Measurements from ENCODE around the gene ACTBL2. TPM values are rescaled to one million over a fixed set of nuclear protein-coding genes. Genes with fewer than 3 reads are reported as not detected.
"Not testable (repeated sequence)": the region's sequence is repeated elsewhere in the genome, so short reads cannot be mapped to it uniquely, and the experiment has no call there.

The ACTBL2 gene
- total and polyA plus RNA-seq, 2 experiments from 2014 or later, result 0.11 to 0.34 TPM

DNA sequence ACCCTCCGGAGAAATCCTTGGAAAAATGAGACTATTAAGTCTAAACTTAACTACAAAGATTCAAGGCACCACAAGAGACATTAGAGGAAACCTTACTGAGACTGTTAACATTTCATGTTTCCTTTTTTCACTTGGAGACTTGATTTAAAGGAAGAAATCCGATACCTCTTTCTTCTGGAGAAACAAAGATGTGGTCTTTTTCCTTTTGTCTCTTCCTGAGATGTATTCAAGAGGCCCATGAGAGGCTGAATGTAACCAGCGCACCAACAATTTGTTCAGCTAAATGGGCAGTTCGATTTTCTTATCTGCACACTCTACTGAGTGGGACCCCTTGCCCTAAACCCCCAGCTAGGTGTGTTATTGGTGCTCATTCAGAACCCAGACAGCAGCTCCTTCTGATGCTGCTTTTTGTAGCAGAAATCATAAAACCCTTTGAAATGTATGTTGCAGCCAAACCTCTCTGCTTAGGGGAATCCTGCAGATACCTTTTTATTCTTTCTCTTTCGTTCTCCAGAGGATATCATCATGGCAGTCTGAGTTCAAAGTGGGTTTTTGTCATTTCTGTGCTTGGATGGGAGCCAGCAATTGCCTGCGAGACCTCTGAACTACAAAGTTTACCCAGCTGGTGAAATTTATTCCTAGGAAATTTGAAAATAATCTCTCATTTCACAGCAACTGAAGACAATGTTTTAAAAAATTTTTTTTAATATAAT lies 41.9 kb upstream of the ACTBL2 start:
- Histone ChIP-seq H3K9me3 (ENCODE audit: low read depth) (no peaks in the 10 kb centered on the region), H3K4me1 (ENCODE audit: insufficient read depth) (no peaks in the 10 kb centered on the region), H3K9ac (no peak overlapping the region), H3F3A (ENCODE audit: insufficient read depth) (no peaks in the 10 kb centered on the region), H3K4me3 (no peak overlapping the region), H3K79me2 (ENCODE audit: insufficient read depth) (no peaks in the 10 kb centered on the region), H2AFZ (no peak overlapping the region), H3K9me2 (ENCODE audit: insufficient read depth) (no peaks in the 10 kb centered on the region), H3K36me3 (ENCODE audit: low read depth) (no peaks in the 10 kb centered on the region), H3K27ac (no peak overlapping the region), H3K4me2 (ENCODE audit: unreplicated experiment) (no peak overlapping the region), H4K20me1 (ENCODE audit: insufficient read depth) (no peaks in the 10 kb centered on the region), H3K27me3 (replicated peaks; ENCODE audit: insufficient read depth) (no peaks in the 10 kb centered on the region)
- in situ Hi-C loops (cut with MboI), result no loop called here
- DNase-seq, result no peak
- WGBS, 2 experiments (ENCODE audit: low coverage in 1 of 2, low lambda C conversion rate in 2 of 2, missing lambda C conversion rate in 2 of 2), result 71 to 75% methylated on average over 6 of the region's 6 CpGs
- TF ChIP-seq EZH2phosphoT487 (IDR thresholded peaks at IDR 0.05; ENCODE audit: insufficient read depth, low read depth) (no peak), EZH2 (IDR thresholded peaks at IDR 0.05; ENCODE audit: insufficient read depth, poor library complexity, severe bottlenecking) (no peak)

DNA sequence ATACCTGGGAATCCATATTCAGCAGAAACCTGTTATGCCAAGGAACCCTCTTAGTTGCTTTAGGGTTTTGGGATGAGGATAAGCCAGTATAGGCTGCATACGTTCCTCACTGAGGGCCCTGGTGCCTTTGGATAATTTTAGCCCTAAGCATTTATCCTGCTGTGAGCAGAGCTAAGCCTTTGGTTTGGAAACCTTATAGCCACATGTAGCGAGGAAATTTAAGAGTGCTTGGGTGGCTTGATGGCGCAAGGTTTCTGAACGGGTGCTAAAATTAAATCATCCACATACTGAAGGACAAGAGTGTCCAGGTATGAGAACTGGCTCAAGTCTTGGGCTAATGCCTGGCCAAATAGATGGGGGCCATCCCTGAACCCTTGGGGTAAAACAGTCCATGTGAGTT lies 39.9 kb upstream of the ACTBL2 start:
- H3K4me3 ChIP-seq; H3K4me2 ChIP-seq (ENCODE audit: unreplicated experiment); H3K9me2 ChIP-seq (ENCODE audit: insufficient read depth); H3K9me3 ChIP-seq (ENCODE audit: low read depth); H3F3A ChIP-seq (ENCODE audit: insufficient read depth); H4K20me1 ChIP-seq (ENCODE audit: insufficient read depth); H3K27me3 ChIP-seq (replicated peaks; ENCODE audit: insufficient read depth); H3K36me3 ChIP-seq (ENCODE audit: low read depth); DNase-seq; H3K9ac ChIP-seq; H2AFZ ChIP-seq; in situ Hi-C loops (cut with MboI); H3K79me2 ChIP-seq (ENCODE audit: insufficient read depth); H3K27ac ChIP-seq; H3K4me1 ChIP-seq (ENCODE audit: insufficient read depth): not testable (repeated sequence)
- WGBS, 2 experiments (ENCODE audit: low coverage in 1 of 2, low lambda C conversion rate in 2 of 2, missing lambda C conversion rate in 2 of 2), result 79 to 92% methylated on average over 4 of the region's 4 CpGs

DNA sequence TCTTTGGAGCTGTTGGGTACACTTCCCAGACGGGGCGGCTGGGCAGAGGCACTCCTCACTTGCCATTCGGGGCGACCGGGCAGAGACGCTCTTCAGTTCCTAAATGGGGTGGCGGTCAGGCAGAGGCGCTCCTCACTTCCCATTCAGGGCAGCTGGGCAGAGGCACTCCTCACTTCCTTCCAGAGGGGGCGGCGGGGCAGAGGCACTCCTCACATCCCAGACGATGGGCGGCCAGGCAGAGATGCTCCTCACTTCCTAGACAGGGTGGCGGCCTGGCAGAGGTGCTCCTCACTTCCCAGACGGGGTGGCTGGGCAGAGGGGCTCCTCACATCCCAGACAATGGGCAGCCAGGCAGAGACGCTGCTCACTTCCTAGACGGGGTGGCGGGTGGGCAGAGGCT lies 35.8 kb upstream of the ACTBL2 start:
- H3K4me3 ChIP-seq; H3K4me1 ChIP-seq (ENCODE audit: insufficient read depth); H2AFZ ChIP-seq; H4K20me1 ChIP-seq (ENCODE audit: insufficient read depth); H3K27me3 ChIP-seq (replicated peaks; ENCODE audit: insufficient read depth); H3K27ac ChIP-seq; H3K4me2 ChIP-seq (ENCODE audit: unreplicated experiment); DNase-seq; H3K9ac ChIP-seq; H3K9me2 ChIP-seq (ENCODE audit: insufficient read depth); H3K79me2 ChIP-seq (ENCODE audit: insufficient read depth); H3K36me3 ChIP-seq (ENCODE audit: low read depth); H3F3A ChIP-seq (ENCODE audit: insufficient read depth); H3K9me3 ChIP-seq (ENCODE audit: low read depth); in situ Hi-C loops (cut with MboI): not testable (repeated sequence)
- WGBS, 2 experiments (ENCODE audit: low coverage in 1 of 2, low lambda C conversion rate in 2 of 2, missing lambda C conversion rate in 2 of 2), result 75 to 82% methylated on average over 14 to 17 of the region's 17 CpGs

DNA sequence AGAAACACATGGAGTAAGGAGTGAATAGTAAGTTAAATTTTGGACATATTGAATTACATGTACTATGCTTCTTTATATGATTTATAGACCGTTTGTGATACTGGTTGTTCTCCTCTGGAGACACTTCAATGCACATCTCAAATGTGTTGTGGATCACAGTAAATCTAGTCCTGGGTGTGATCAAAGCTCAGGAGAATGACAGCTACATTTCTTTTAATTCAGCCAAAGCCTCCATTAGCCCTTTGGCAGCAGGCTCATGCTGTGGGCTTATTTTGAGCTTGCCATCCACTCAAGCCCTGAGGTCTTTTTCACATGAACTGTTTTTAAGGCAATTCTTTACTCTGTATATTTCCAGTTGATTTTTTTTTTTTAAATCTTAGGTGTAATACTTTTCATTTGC lies 34.6 kb upstream of the ACTBL2 start:
- no peak overlapping the region for H3K4me3 ChIP-seq
- H2AFZ ChIP-seq, result no peak overlapping the region
- H4K20me1 ChIP-seq (ENCODE audit: insufficient read depth), result no peaks in the 10 kb centered on the region
- H3K27ac ChIP-seq, result no peak overlapping the region
- H3K27me3 ChIP-seq (replicated peaks; ENCODE audit: insufficient read depth), result no peaks in the 10 kb centered on the region
- H3K9me2 ChIP-seq (ENCODE audit: insufficient read depth), result no peaks in the 10 kb centered on the region
- no peak for DNase-seq
- no peak overlapping the region for H3K4me2 ChIP-seq (ENCODE audit: unreplicated experiment)
- H3K4me1 ChIP-seq (ENCODE audit: insufficient read depth), result no peaks in the 10 kb centered on the region
- no peaks in the 10 kb centered on the region for H3K36me3 ChIP-seq (ENCODE audit: low read depth)
- 50 to 54% methylated on average over 1 of the region's 1 CpG for WGBS, 2 experiments (ENCODE audit: low coverage in 1 of 2, low lambda C conversion rate in 2 of 2, missing lambda C conversion rate in 2 of 2)
- H3K9me3 ChIP-seq (ENCODE audit: low read depth), result no peaks in the 10 kb centered on the region
- H3K79me2 ChIP-seq (ENCODE audit: insufficient read depth), result no peaks in the 10 kb centered on the region
- in situ Hi-C loops (cut with MboI), result no loop called here
- no peaks in the 10 kb centered on the region for H3F3A ChIP-seq (ENCODE audit: insufficient read depth)
- H3K9ac ChIP-seq, result no peak overlapping the region
- no peak for TF ChIP-seq EZH2phosphoT487 (IDR thresholded peaks at IDR 0.05; ENCODE audit: insufficient read depth, low read depth)
- no peak for TF ChIP-seq EZH2 (IDR thresholded peaks at IDR 0.05; ENCODE audit: insufficient read depth, poor library complexity, severe bottlenecking)

DNA sequence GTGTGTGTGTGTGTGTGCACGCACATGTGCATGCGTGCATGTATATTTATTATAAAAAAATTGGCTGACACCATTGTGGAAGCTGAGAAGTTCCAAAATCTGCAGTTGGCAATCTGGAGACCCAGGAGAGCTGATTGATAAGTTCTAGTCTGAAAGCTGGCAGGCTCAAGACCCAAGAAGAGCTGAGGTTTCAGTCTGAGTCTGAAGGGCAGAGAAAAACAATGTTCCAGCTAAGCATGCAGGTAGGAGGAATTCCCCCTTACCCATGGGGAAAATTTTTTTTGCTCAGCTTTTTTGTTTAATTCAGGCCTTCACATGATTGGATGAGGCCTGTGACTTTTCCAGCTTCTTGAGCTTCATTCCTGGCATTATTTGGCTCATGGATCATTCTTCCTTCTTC lies 31.2 kb upstream of the ACTBL2 start:
- no peaks in the 10 kb centered on the region for H3K9me3 ChIP-seq (ENCODE audit: low read depth)
- H3K4me1 ChIP-seq (ENCODE audit: insufficient read depth), result no peaks in the 10 kb centered on the region
- H3K9ac ChIP-seq, result no peak overlapping the region
- no peaks in the 10 kb centered on the region for H3K9me2 ChIP-seq (ENCODE audit: insufficient read depth)
- in situ Hi-C loops (cut with MboI), result no loop called here
- H4K20me1 ChIP-seq (ENCODE audit: insufficient read depth), result no peaks in the 10 kb centered on the region
- no peaks in the 10 kb centered on the region for H3F3A ChIP-seq (ENCODE audit: insufficient read depth)
- H3K27ac ChIP-seq, result no peak overlapping the region
- no peaks in the 10 kb centered on the region for H3K79me2 ChIP-seq (ENCODE audit: insufficient read depth)
- no peaks in the 10 kb centered on the region for H3K36me3 ChIP-seq (ENCODE audit: low read depth)
- H3K27me3 ChIP-seq (replicated peaks; ENCODE audit: insufficient read depth), result no peaks in the 10 kb centered on the region
- no peak overlapping the region for H3K4me3 ChIP-seq
- H3K4me2 ChIP-seq (ENCODE audit: unreplicated experiment), result no peak overlapping the region
- 87 to 88% methylated on average over 2 of the region's 2 CpGs for WGBS, 2 experiments (ENCODE audit: low coverage in 1 of 2, low lambda C conversion rate in 2 of 2, missing lambda C conversion rate in 2 of 2)
- H2AFZ ChIP-seq, result no peak overlapping the region
- no peak for DNase-seq
- TF ChIP-seq EZH2phosphoT487 (IDR thresholded peaks at IDR 0.05; ENCODE audit: insufficient read depth, low read depth) (no peak), EZH2 (IDR thresholded peaks at IDR 0.05; ENCODE audit: insufficient read depth, poor library complexity, severe bottlenecking) (no peak)

Data from GM23248 (cell line).